ENCODE results near the gene LIX1L.
"Not testable (repeated sequence)": the region's sequence is repeated elsewhere in the genome, so short reads cannot be mapped to it uniquely, and the experiment has no call there.

LIX1L gene

GRCh38 chr1:145936247-145936646 lies 21.6 kb downstream of the LIX1L start:
- DNase-seq (ENCODE audit: low read depth): no peak

GRCh38 chr1:145935708-145936107 lies 22.1 kb downstream of the LIX1L start:
- no peak for DNase-seq (ENCODE audit: low read depth)

DNA sequence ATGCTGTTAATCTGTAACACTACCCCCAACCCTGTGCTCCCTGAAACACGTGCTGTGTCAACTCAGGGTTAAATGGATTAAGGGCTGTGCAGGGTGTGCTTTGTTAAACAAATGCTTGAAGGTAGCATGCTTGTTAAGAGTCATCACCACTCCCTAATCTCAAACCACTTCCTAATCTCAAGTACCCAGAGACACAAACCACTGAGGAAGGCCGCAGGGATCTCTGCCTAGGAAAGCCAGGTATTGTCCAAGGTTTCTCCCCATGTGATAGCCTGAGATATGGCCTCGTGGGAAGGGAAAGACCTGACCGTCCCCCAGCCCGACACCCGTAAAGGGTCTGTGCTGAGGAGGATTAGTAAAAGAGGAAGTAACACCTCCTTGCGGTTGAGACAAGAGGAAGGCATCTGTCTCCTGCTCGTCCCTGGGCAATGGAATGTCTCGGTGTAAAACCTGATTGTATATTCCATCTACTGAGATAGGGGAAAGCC lies 25.3 kb downstream of the LIX1L start:
- DNase-seq (ENCODE audit: low read depth): not testable (repeated sequence)

DNA sequence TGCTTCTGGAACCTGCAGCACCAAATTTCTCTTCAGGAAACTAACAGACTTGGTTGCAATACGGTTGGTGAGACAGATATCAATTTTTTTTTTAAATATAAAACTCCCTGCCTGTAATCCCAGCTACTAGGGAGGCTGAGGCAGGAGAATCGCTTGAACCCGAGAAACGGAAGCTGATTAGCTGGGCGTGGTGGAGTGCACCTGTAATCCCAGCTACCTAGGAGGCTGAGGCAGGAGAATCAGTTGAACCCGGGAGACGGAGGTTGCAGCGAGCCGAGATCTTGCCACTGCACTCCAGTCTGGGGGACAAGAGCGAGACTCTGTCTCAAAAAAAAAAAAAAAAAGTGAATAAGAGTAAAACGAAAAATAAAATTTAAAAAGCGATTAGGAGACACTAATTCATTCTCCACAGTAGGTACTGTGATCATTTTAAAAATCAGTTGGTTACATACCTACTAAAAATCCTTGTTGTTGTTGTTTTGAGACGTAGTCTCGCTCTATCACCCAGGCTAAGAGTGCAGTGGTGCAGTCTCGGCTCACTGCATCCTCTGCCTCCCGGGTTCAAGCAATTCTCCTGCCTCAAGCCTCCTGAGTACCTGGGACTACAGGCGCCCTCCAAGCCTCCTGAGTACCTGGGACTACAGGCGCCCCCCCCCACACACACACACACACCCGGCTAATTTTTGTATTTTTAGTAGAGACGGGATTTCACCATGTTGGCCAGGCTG lies 29.7 kb downstream of the LIX1L start:
- DNase-seq (ENCODE audit: low read depth): no peak

- DNase-seq (ENCODE audit: low read depth): peak; percentile 97
Observed at GRCh38 chr1:145927063-145927886, 30.5 kb downstream of the LIX1L start, which contains the start of gene RBM8A. Gene RBM8A (minus strand): TSS chr1:145927484. CDS start chr1:145927426, 58 bp downstream.

DNA sequence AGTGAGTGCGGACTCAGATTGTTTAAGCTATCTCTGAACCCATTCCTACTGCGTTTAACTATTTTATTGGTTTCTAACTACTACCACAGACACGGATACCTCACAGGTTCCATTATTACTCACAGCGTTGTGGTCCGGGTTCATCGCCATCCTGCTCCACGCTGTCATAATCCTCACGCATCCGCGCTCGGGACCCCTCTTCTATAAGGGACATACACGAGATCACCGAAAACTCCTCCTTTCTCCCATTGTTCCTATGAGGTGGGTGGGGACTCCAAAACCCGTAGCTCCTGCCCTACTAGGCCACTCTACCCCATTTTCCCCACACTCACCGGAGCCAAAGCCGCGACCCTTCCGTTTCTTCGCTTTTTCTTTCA lies 31.1 kb downstream of the LIX1L start:
- no peak for DNase-seq (ENCODE audit: low read depth)

DNA sequence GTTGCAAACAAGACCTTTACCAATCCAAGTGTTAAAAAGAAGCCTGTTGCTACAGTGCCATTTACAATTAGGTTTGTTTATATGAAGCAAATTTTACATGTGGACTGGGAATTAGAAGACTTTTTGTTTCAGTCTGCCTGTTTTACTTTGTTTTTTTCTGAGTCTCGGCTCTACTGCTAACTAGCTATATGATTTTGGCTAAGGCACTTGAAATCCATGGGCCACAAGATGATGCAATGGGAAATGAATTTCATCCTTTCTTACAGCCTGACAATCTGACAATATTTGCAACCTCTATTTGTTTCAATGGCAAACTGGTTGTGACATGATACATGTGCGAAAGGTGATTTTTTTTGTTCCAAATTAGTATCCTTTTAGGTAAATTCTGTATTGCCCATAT lies 35.6 kb downstream of the LIX1L start:
- DNase-seq (ENCODE audit: low read depth): no peak

DNA sequence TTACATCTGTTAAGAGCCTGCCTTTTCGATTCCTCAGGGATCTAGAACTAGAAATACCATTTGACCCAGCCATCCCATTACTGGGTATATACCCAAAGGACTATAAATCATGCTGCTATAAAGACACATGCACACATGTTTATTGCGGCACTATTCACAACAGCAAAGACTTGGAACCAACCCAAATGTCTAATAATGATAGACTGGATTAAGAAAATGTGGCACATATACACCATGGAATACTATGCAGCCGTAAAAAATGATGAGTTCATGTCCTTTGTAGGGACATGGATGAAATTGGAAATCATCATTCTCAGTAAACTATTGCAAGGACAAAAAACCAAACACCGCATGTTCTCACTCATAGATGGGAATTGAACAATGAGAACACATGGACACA lies 37.5 kb downstream of the LIX1L start:
- not testable (repeated sequence) for DNase-seq (ENCODE audit: low read depth)

DNA sequence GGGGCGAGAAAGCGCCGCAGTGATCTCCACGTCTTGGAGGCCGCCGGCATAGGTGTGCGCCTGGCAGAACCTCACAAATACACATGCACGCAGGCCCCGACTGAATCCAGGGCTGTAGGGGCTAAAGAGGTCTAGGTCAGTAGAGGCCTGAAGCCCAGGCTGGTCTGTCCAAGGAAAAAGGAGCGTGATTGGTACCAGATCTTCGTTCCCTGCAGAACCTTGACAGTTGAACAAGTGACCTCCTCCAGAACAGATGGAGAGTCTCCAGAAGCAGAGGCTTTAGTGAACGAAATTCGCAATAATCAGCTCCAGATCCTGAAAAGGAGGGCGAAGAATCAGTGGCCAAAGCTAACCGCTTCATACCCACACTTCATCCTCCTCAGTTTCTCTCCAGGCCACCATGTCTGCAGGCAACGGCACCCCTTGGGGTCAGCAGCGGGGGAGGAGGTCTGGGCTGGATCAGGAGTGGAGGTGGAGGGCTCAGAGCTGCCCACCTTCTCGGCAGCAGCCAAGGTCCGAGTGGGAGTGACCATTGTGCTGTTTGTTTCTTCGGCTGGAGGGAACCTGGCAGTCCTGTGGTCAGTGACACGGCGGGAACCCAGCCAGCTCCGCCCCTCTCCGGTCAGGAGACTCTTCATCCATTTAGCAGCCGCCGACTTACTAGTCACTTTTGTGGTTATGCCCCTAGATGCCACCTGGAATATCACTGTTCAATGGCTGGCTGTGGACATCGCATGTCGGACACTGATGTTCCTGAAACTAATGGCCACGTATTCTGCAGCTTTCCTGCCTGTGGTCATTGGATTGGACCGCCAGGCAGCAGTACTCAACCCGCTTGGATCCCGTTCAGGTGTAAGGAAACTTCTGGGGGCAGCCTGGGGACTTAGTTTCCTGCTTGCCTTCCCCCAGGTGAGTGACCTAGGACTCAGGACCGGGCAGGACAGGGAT lies 38.6 kb downstream of the LIX1L start:
- DNase-seq (ENCODE audit: low read depth): peak; percentile 45

GRCh38 chr1:145918144-145918991 lies 39.4 kb downstream of the LIX1L start, which contains the start of gene PEX11B:
Gene PEX11B (minus strand): TSS chr1:145918717. CDS start chr1:145918688, 29 bp downstream.
- DNase-seq (ENCODE audit: low read depth): peak; percentile 90

- DNase-seq (ENCODE audit: low read depth): no peak
Observed at GRCh38 chr1:145917595-145917994, 40.2 kb downstream of the LIX1L start.

GRCh38 chr1:145916745-145917144 lies 41.1 kb downstream of the LIX1L start:
- DNase-seq (ENCODE audit: low read depth): no peak

DNA sequence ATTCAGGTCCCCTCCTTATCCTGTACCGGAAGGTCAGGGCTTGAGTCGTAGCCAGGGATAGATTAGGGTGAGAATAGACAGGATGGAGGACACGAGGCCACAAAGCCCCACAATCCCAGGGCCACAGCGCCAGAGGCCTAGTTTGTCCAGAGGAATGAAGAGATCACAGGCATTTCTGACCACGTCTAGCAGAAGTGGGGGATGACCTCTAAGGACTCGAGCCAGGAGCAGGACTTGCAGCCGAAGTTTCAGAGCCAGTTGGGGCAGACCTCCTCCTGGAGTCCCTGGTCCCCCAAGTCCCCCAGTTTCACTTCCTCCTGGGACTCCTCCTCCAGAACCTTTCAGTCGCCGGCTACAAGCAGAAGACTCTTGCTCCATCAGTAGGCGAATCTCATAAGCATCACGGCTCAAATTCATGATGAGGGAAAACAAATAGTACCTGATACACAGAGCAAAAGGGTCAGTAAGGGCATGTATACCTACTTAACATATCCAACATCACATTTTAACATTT lies 45.6 kb downstream of the LIX1L start:
- no peak for DNase-seq (ENCODE audit: low read depth)

- no peak for DNase-seq (ENCODE audit: low read depth)
Observed at GRCh38 chr1:145908653-145909052, 49.2 kb downstream of the LIX1L start.

DNA sequence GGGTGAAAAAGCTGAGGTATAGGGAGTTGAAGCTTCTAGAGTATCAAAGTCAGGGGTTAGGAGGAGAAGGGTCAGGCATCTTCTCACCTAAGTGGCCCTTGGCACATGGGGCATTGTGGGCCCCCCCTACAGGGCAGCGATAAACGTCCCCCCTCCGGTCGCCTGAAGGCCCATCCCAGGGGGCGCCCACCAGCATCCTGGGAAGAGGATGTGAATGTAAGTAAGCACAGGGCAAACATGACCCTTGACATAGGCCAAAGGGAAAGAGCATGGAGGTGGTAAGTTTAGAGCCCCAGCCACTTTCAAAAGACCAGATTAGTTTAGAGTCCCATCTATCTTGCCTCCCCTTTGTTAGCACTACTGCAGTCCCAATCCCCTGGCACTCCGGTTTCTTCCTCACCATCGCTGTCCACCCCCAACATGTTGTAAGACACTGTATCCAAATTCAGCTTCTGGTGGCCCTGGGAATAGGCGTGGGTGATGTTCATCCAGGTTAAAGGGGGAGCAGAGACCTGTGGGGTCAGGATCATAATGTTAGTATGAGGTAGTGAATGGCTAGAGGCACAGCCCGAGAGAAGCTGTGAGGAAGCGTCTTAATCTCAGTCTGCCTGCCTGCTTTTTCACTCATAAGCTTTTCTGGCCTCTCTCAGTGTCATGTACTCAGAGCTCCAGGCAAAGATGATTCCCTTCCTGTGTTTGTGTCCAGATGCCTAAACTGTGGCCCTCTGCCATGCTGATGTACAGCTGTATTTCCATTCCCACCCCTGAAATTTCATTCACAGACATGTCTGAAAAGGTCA lies 50.7 kb downstream of the LIX1L start:
- DNase-seq (ENCODE audit: low read depth): no peak

DNA sequence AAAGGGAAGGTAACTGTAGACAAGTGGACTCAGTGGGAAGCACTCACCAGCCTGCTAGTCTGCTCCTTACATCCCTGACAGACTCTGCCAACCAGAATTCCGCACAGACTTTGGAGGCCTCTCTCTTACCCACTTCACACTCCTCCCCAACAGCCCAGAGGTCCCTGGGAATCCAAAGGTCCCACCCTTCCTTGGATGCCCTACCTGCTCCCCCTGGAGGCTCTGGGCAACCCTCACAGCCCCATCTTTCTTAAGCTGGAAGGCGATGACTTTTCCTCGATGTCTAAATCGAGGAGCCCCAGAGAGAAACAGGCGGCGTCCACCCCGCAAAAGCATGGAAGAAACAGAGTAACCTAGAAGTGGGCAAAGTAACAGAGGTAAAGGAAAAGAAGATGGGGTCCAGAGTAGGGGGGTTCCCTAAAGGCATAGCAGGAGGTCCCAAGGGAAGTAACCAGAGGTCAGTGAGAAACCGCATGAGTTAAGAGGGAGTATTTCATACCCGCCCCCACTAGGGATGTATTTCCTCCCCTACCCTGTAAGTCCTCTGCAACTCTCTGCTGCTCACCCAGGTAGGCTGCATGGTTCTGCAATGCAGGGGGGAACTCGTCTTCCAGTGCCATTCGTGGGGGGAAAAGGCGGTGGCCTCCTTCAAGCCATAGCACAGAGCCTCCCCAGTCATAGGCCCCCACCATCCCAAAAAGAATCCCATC lies 56.4 kb downstream of the LIX1L start:
- no peak for DNase-seq (ENCODE audit: low read depth)

DNA sequence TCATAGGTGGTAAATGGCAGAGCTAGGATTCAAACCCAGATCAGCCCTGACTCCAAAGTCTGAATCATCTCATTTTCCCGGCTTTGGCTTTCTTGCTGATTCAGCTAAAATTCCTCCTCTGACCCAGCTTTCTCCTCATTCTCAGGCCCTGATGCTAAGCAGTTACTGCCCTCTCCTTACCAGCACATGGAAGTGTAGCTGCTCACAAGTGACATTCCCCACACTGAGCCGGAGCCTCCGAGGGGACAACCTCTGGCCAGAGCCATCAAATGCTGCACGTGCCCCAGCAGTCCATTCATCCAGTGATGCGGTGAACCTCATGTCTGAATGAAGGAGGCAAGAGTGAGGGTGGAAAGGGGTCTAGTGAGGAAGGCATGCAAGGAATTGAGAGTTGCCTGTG lies 59.1 kb downstream of the LIX1L start:
- no peak for DNase-seq (ENCODE audit: low read depth)

GRCh38 chr1:145897969-145898368 lies 59.8 kb downstream of the LIX1L start:
- DNase-seq (ENCODE audit: low read depth): no peak

DNA sequence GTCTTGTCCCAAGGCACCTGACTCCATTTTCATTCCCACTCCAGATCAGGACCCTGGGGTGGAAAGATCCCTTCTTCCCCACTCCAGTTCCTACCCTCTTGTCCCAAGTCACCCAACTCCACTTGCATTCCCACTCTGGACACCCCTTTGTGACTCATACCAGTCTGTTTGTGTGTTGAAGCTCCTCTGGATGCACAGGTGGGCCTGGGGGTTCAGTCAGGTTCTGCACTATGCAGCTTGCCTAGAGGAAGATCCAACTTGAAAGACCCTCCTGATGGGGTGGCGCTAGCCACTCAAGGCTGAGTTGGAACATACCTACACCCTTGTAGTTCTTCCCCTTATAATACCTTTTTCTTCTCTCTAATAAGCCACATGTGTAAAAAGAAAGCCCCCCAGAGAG lies 62.3 kb downstream of the LIX1L start:
- no peak for DNase-seq (ENCODE audit: low read depth)
